ENCODE measurements around the gene ABTB1. TPM values are rescaled to one million over a fixed set of nuclear protein-coding genes. Genes with fewer than 3 reads are reported as not detected.

The ABTB1 gene
- total and polyA plus RNA-seq, 2 experiments from 2014 or later = 3.7 to 5.7 TPM

GRCh38 chr3:127691489-127691888, 18.7 kb downstream of the ABTB1 start:
- Mint-ChIP-seq H3K36me3 (ENCODE audit: low read depth) (no peaks in the 10 kb centered on the region), H3K4me1 (peaks cover 24% of the 10 kb centered on the region), H3K9me3 (no peaks in the 10 kb centered on the region), H3K4me3 (no peak overlapping the region), H3K27me3 (ENCODE audit: insufficient read depth, low read depth, poor library complexity) (peaks cover 13% of the 10 kb centered on the region), H3K27ac (no peak overlapping the region)
- no peaks in the 10 kb centered on the region for H4K20me1 ChIP-seq (replicated peaks; ENCODE audit: insufficient read depth)
- ATAC-seq (no peak), DNase-seq (ENCODE audit: low spot score) (no peak)
- no peak overlapping the region for H3K4me2 ChIP-seq
- no peak overlapping the region for H3K4me3 ChIP-seq
- H3K9me2 ChIP-seq (ENCODE audit: insufficient read depth) = 0 out of 2 replicates have a peak, but pooled peaks cover 1% of the 10 kb centered on the region
- H3K27ac ChIP-seq (ENCODE audit: low read depth) = no peak overlapping the region
- H3K36me3 ChIP-seq (ENCODE audit: insufficient read depth) = no peaks in the 10 kb centered on the region
- 0 out of 2 replicates have a peak, but pooled peaks cover 5% of the 10 kb centered on the region for H3K4me1 ChIP-seq (ENCODE audit: insufficient read depth)
- TF ChIP-seq EZH2 (IDR thresholded peaks at IDR 0.05; ENCODE audit: low read depth, unreplicated experiment) (no peak), ETS1 (IDR thresholded peaks at IDR 0.05) (no peak), CTCF (conservative IDR thresholded peaks at IDR 0.05; ENCODE audit: low read depth in 2 of 2) (no peak), JUNB (IDR thresholded peaks at IDR 0.05; ENCODE audit: unreplicated experiment) (no peak), POLR2AphosphoS5 (IDR thresholded peaks at IDR 0.05; ENCODE audit: low read depth) (no peak), REST (IDR thresholded peaks at IDR 0.05; ENCODE audit: unreplicated experiment) (no peak), ZNF462 (CRISPR knock-in tag; IDR thresholded peaks at IDR 0.05) (no peak), ZNF331 (CRISPR knock-in tag; IDR thresholded peaks at IDR 0.05; ENCODE audit: low read depth) (no peak), NANOG (IDR thresholded peaks at IDR 0.05; ENCODE audit: borderline replicate concordance) (no peak), EZH2phosphoT487 (IDR thresholded peaks at IDR 0.05; ENCODE audit: unreplicated experiment) (no peak), ZNF114 (CRISPR knock-in tag; IDR thresholded peaks at IDR 0.05) (no peak), STAT1 (IDR thresholded peaks at IDR 0.05; ENCODE audit: unreplicated experiment) (no peak), CREB1 (CRISPR knock-in tag; IDR thresholded peaks at IDR 0.05; ENCODE audit: low read depth) (no peak)
- no peaks in the 10 kb centered on the region for H3K27me3 ChIP-seq (ENCODE audit: insufficient read depth)
- H2AFZ ChIP-seq = no peak overlapping the region
- no peaks in the 10 kb centered on the region for H3K79me2 ChIP-seq (replicated peaks; ENCODE audit: insufficient read depth)
- H3F3A ChIP-seq (replicated peaks; ENCODE audit: low read depth) = no peaks in the 10 kb centered on the region
